K562 treated with DMSO at 1 percent for 4 hours (cell line): ENCODE measurements around the gene SC5D. TPM values are rescaled to one million over a fixed set of nuclear protein-coding genes. Genes with fewer than 3 reads are reported as not detected.

ENCODE experiments used
- total RNA-seq: library from RNA; unstranded; fragments of 300-600 nt; gene quantifications from 2 replicates; pipeline ENCODE4 v1.2.3, GENCODE V29; 2022; ENCODE audit not compliant: insufficient read depth

SC5D gene, protein sequence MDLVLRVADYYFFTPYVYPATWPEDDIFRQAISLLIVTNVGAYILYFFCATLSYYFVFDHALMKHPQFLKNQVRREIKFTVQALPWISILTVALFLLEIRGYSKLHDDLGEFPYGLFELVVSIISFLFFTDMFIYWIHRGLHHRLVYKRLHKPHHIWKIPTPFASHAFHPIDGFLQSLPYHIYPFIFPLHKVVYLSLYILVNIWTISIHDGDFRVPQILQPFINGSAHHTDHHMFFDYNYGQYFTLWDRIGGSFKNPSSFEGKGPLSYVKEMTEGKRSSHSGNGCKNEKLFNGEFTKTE
- total RNA-seq = 8.5 and 10.7 TPM in 2 replicates

GRCh38 chr11:121292495-121293287 lies at the start of gene SC5D:
SC5D (plus strand) TSS chr11:121292771; CDS start chr11:121303376, 10,605 bp downstream.

Other genes with a start within 250 kb of the SC5D start
- gene TECTA, start 191.5 kb upstream of the SC5D start, total RNA-seq = not detected in 2 replicates
- gene SORL1, start 159.5 kb downstream of the SC5D start, total RNA-seq = not detected in 2 replicates